Vagina (tissue), 2 donors: Measurements from ENCODE around the gene AMBRA1.
A peak's percentile ranks its signal among the peaks of the same experiment; 100 is the strongest.

Source experiments
- CTCF ChIP-seq, 3 experiments: fragments of 450-650 bp in 2 of 3; fragments of 200-600 bp in 1 of 3; sonication (generic) in 1 of 3; IDR thresholded peaks; one replicate each; pipeline ENCODE4 v1.5.1; 2017 to 2019; ENCODE audit warnings: antibody characterized with exemption in 3 of 3, mild to moderate bottlenecking in 2 of 3, moderate library complexity in 2 of 3
- POLR2A ChIP-seq, 2 donors: fragments of 450-650 bp; IDR thresholded peaks; one replicate each; pipeline ENCODE4 v1.6.1; 2017; ENCODE audit warnings: antibody characterized with exemption in 2 of 2, mild to moderate bottlenecking in 2 of 2, moderate library complexity in 2 of 2
- POLR2AphosphoS5 ChIP-seq, 2 donors: sonication (generic); formaldehyde crosslinking; IDR thresholded peaks; one replicate each; pipeline ENCODE4 v1.9.0; 2017; ENCODE audit warnings: antibody characterized with exemption in 2 of 2, mild to moderate bottlenecking in 2 of 2, low read depth in 1 of 2; ENCODE audit not compliant: insufficient read depth in 1 of 2

DNA sequence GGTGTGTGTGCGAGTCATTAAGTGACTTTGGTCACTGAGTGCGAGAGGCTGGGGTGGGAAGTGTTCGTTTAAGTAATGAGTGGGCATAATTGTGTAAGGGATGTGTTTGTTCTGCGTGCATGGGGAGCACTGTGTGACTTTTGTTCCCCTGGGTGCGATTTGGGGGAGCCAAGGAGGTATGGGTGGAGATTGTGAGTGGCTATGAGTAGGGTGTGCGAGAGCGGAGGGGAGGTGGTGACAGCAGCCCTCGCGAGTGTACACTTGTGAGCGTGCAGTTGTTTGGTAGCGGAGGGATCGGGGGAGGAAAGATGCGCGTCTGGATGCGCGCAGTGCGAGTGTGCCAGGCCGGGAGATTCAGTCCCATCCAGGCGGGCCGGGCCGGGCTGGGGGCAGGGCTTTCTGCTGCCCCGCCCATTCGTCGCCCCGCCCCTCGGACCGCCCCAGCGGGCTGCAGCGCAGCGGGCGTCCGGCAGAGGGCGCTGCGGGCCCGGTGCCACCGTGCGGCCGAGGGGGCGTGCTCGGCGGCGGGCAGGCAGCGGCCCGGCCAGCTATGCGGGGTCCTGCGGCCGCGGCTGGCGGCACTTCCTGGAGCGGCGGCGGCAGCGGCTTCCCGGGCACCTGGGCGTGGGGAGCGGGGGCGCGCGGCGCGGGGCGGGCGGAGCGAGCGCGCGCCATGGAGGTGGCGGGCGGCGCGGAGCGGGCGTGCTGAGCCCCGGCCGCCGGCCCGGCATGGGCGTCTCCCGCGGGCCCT, 246.8 kb downstream of the AMBRA1 start, which contains the start of gene DGKZ:
- peak; percentile 55 to 60 (median 57) for TF ChIP-seq CTCF (IDR thresholded peaks at IDR 0.05)
- TF ChIP-seq POLR2A (IDR thresholded peaks at IDR 0.05), result no peak
- TF ChIP-seq POLR2AphosphoS5 (IDR thresholded peaks at IDR 0.05; ENCODE audit: insufficient read depth in 1 of 2, low read depth in 1 of 2), result peak in 1 of 2 donors; percentile 56
